Panc1 (cell line): ENCODE measurements around the gene ULBP2. TPM values are rescaled to one million over a fixed set of nuclear protein-coding genes. Genes with fewer than 3 reads are reported as not detected.

ENCODE experiments used
- ATAC-seq: fragments of 200-7000 bp; cut with Tn5 transposase; 2 replicates; pipeline ENCODE4 v1.9.1; 2020; ENCODE audit warnings: mild to moderate bottlenecking, moderate library complexity
- BruUV-seq: library from RNA; stranded (reverse); fragments of 400-500 nt; replicated peaks from 2 replicates; lab custom pipeline; 2021; lab: Mats Ljungman, UMichigan
- CTCF ChIA-PET: fragments of 300-600 bp; sonication (Branson Sonifier 250); formaldehyde crosslinking; loops from one replicate; lab custom pipeline; 2022; ENCODE audit warnings: antibody characterized with exemption; lab: Charles Lee
- POLR2A ChIA-PET: fragments of 300-600 bp; sonication (Branson Sonifier 250); formaldehyde crosslinking; loops from one replicate; lab custom pipeline; 2022; ENCODE audit warnings: antibody characterized with exemption; lab: Charles Lee
- DNase-seq: peaks from one replicate; pipeline ENCODE4 v3.0.0-alpha.2; 2010; ENCODE audit warnings: low read depth, low spot score
- H3K27ac ChIP-seq: 2 replicates; pipeline ENCODE4 v1.5.1; 2011; ENCODE audit warnings: mild to moderate bottlenecking, low read length, inconsistent platforms
- H3K27me3 ChIP-seq: fragments of 200-500 bp; sonication (Bioruptor generic); 2 replicates; pipeline ENCODE4 v1.6.0; 2014; ENCODE audit warnings: low read length, inconsistent platforms; ENCODE audit not compliant: control insufficient read depth, insufficient read depth
- H3K36me3 ChIP-seq: fragments of 200-500 bp; sonication (Bioruptor generic); 2 replicates; pipeline ENCODE4 v1.5.1; 2014; ENCODE audit warnings: inconsistent platforms, mild to moderate bottlenecking, low read length, moderate library complexity; ENCODE audit not compliant: control insufficient read depth, insufficient read depth
- H3K4me1 ChIP-seq: 2 replicates; pipeline ENCODE4 v1.5.1; 2011; ENCODE audit warnings: inconsistent platforms, mild to moderate bottlenecking, low read length, moderate library complexity; ENCODE audit not compliant: control insufficient read depth, insufficient read depth
- H3K4me3 ChIP-seq, 2 experiments: 2 replicates each; pipeline ENCODE4 v1.5.1; 2011 to 2012; ENCODE audit warnings: low read depth in 2 of 2, low read length in 2 of 2, mild to moderate bottlenecking in 2 of 2, inconsistent platforms in 1 of 2, moderate library complexity in 1 of 2
- H3K9me3 ChIP-seq: fragments of 200-500 bp; sonication (Bioruptor generic); 2 replicates; pipeline ENCODE4 v1.5.1; 2014; ENCODE audit warnings: low read depth, mild to moderate bottlenecking, inconsistent platforms, low read length, moderate library complexity; ENCODE audit not compliant: control insufficient read depth, insufficient read depth
- POLR2AphosphoS5 ChIP-seq: IDR thresholded peaks from 2 replicates; pipeline ENCODE4 v1.6.1; 2012; ENCODE audit warnings: mild to moderate bottlenecking, low read depth, low read length, moderate library complexity
- SIN3A ChIP-seq: IDR thresholded peaks from 2 replicates; pipeline ENCODE4 v1.6.1; 2012; ENCODE audit warnings: low read depth, mild to moderate bottlenecking, low read length, moderate library complexity, borderline replicate concordance; ENCODE audit not compliant: insufficient read depth
- TCF7L2 ChIP-seq: IDR thresholded peaks from 2 replicates; pipeline ENCODE4 v1.6.1; 2011; ENCODE audit warnings: mild to moderate bottlenecking, low read depth, low read length, inconsistent platforms
- in situ Hi-C: cut with HindIII; loops from 2 replicates; pipeline ENCODE4 v1.10.0; 2016; ENCODE audit warnings: low sequenced_read_pairs, low pct_unique_long_range_greater_than_20kb
- intact Hi-C: fragments of 100-400 bp; cut with micrococcal nuclease; formaldehyde crosslinking; loops from one replicate; pipeline ENCODE4 v1.10.0; 2022; ENCODE audit not compliant: unreplicated experiment
- total RNA-seq: library from RNA; stranded (reverse); gene quantifications from one replicate; pipeline ENCODE4 v1.2.1, GENCODE V29; 2021; ENCODE audit not compliant: unreplicated experiment
- TF ChIP-seq, protein P1 (sequence below), 2 experiments: IDR thresholded peaks; 2 replicates each; pipeline ENCODE4 v1.6.1; 2011 to 2012; ENCODE audit warnings: low read depth in 2 of 2, control low read depth in 1 of 2, low read length in 1 of 2, mild to moderate bottlenecking in 1 of 2, moderate library complexity in 1 of 2; ENCODE audit not compliant: insufficient read depth in 1 of 2
- TF ChIP-seq, protein P2 (sequence below): fragments of 450-650 bp; IDR thresholded peaks from 2 replicates; pipeline ENCODE4 v1.5.1; 2017; ENCODE audit warnings: mild to moderate bottlenecking

Gene ULBP2
- total RNA-seq, 1 experiment from 2014 or later: 0.69 TPM

DNA sequence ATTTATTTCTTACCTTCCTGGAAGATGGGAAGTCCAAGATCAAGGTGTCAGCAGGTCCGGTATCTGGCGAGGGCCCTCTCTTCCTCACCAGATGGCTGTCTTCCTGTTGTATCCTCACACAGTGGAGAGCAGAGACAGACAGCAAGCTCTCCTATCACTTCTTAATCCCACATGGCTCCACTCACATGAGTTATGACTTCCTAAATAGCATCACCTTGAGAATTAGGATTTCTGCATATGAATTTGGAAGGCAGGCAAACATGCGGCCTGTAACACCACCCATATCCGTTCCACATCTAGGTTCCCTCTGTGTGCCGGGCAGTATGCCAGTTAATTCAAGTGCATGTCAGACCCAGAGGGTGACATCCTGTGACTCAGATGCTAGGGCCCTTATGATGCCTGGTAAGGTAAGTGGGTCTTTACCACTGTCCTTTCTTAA is 46.0 kb upstream of the ULBP2 start:
- CTCF ChIA-PET: interaction anchor here (0.6 kb wide), 1 partner anchor 349 kb away, joined by 7 read pairs; no protein-coding TSS in a partner anchor
- BruUV-seq: no TSS peak
- H3K4me1 ChIP-seq: peaks cover 38% of the 10 kb centered on the region
- in situ Hi-C loops: no loop called here
- intact Hi-C loops: no loop called here
- H3K36me3 ChIP-seq: no peaks in the 10 kb centered on the region
- ATAC-seq (peak; percentile 67), DNase-seq (no peak)
- POLR2A ChIA-PET: no interaction called here
- no peaks in the 10 kb centered on the region for H3K9me3 ChIP-seq
- peak overlapping the region; percentile 88 for H3K27ac ChIP-seq
- H3K27me3 ChIP-seq: no peaks in the 10 kb centered on the region
- H3K4me3 ChIP-seq: no peak overlapping the region
- no peak for TF ChIP-seq POLR2AphosphoS5
- no peak for TF ChIP-seq TCF7L2
- TF ChIP-seq, protein P1, sequence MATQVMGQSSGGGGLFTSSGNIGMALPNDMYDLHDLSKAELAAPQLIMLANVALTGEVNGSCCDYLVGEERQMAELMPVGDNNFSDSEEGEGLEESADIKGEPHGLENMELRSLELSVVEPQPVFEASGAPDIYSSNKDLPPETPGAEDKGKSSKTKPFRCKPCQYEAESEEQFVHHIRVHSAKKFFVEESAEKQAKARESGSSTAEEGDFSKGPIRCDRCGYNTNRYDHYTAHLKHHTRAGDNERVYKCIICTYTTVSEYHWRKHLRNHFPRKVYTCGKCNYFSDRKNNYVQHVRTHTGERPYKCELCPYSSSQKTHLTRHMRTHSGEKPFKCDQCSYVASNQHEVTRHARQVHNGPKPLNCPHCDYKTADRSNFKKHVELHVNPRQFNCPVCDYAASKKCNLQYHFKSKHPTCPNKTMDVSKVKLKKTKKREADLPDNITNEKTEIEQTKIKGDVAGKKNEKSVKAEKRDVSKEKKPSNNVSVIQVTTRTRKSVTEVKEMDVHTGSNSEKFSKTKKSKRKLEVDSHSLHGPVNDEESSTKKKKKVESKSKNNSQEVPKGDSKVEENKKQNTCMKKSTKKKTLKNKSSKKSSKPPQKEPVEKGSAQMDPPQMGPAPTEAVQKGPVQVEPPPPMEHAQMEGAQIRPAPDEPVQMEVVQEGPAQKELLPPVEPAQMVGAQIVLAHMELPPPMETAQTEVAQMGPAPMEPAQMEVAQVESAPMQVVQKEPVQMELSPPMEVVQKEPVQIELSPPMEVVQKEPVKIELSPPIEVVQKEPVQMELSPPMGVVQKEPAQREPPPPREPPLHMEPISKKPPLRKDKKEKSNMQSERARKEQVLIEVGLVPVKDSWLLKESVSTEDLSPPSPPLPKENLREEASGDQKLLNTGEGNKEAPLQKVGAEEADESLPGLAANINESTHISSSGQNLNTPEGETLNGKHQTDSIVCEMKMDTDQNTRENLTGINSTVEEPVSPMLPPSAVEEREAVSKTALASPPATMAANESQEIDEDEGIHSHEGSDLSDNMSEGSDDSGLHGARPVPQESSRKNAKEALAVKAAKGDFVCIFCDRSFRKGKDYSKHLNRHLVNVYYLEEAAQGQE (IDR thresholded peaks at IDR 0.05; ENCODE audit: insufficient read depth in 1 of 2, low read depth in 2 of 2, low read length in 1 of 2): no peak
- TF ChIP-seq, protein P2, sequence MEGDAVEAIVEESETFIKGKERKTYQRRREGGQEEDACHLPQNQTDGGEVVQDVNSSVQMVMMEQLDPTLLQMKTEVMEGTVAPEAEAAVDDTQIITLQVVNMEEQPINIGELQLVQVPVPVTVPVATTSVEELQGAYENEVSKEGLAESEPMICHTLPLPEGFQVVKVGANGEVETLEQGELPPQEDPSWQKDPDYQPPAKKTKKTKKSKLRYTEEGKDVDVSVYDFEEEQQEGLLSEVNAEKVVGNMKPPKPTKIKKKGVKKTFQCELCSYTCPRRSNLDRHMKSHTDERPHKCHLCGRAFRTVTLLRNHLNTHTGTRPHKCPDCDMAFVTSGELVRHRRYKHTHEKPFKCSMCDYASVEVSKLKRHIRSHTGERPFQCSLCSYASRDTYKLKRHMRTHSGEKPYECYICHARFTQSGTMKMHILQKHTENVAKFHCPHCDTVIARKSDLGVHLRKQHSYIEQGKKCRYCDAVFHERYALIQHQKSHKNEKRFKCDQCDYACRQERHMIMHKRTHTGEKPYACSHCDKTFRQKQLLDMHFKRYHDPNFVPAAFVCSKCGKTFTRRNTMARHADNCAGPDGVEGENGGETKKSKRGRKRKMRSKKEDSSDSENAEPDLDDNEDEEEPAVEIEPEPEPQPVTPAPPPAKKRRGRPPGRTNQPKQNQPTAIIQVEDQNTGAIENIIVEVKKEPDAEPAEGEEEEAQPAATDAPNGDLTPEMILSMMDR: no peak
- TF ChIP-seq SIN3A: no peak

DNA sequence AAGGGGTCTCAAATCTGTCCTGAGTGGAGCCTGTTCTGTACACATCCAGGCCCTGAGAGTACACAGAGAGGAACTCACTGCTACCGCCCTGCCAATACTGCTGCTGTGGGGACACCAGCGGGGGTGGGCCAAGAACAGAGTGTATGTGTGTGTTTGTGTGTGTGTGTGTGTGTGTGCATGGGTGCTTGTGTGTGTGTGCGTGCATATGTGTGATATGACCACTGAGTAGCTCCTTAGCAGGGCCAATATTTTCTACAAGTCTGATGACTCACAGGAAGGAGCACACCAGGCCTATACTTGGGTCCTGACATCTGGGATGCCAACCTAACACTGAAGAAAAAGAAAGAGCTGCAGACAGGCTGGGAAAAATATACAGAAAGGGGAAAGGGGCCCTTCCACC is 45.3 kb upstream of the ULBP2 start:
- Histone ChIP-seq H3K27me3 (no peaks in the 10 kb centered on the region), H3K27ac (peak overlapping the region; percentile 88), H3K9me3 (no peaks in the 10 kb centered on the region), H3K36me3 (no peaks in the 10 kb centered on the region), H3K4me3 (no peak overlapping the region), H3K4me1 (peaks cover 38% of the 10 kb centered on the region)
- ATAC-seq: no peak
- intact Hi-C loops (no loop called here), in situ Hi-C loops (no loop called here)
- TF ChIP-seq SIN3A: no peak
- TF ChIP-seq, protein P2: no peak
- BruUV-seq: no TSS peak
- DNase-seq: no peak
- ChIA-PET POLR2A (interaction anchor here (0.6 kb wide), 1 partner anchor 34 kb away, joined by 3 read pairs; no protein-coding TSS in a partner anchor), CTCF (no interaction called here)
